GM15510 (cell line): ENCODE measurements around the gene CRHBP.

Experiments used
- POLR2A ChIP-seq: IDR thresholded peaks from 3 replicates; pipeline ENCODE4 v1.6.1; 2011; ENCODE audit warnings: borderline replicate concordance; ENCODE audit not compliant: insufficient read length; ENCODE audit errors: extremely low read depth

CRHBP gene

GRCh38 chr5:76990899-76991459, 38.1 kb downstream of the CRHBP start:
- no peak for TF ChIP-seq POLR2A

DNA sequence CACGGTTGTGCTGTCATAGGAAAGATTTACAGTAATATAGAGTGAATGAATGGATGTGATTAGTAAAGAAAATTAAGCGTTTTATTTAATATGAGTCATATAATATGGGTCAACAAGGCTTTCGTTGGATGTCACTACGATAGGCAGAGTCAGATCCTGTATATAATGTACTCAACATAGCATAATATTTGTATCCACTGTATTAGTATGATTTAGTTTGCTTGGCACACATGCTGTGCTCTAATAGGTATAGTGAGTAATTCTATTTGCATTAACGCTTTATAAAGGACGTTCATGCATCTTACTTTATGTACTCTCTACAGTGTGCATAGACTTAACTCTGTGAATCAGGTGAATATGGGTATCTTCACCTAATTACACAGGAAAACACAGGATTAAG, 41.5 kb downstream of the CRHBP start:
- no peak for TF ChIP-seq POLR2A

- TF ChIP-seq POLR2A, result no peak
Measured at GRCh38 chr5:76999451-76999850, 46.6 kb downstream of the CRHBP start.

DNA sequence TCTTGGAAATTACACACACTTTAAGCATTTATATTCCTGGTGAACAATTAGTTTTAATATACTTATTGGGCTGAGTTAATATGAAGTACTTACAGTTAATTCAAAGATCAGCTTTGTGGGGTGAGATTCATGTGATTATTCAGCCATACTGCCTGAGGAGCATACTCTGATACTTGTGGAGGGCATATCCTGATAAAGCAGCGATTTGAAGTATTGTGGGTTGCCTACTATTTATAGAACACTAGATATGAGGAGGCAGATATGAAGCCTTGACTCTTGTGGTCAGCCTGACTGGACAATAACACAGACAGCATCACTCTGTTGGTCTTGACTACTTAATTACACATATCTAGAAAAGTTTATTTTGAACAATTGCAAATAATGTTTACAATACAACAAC, 50.4 kb downstream of the CRHBP start:
- no peak for TF ChIP-seq POLR2A

GRCh38 chr5:77006124-77006523, 53.3 kb downstream of the CRHBP start:
- TF ChIP-seq POLR2A, result no peak

- no peak for TF ChIP-seq POLR2A
Measured at GRCh38 chr5:77008413-77008812, 55.6 kb downstream of the CRHBP start.

DNA sequence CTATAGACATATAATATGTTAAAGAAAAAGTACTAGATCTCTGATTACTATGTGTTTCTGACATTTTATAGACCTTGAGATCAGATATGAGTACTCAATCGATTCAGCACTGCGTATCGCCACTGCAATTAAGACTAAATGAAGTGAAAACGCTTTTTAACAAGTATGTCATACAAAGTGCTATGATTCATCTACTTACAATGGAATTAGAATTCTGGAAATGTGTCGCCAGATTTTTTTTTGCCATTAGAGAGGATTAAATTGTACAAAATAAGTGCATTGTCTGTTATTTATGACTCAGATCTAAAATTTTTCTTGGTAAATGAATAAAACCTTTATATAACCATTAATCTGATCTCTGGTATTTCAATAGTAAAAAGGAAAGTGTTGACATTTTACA, 57.4 kb downstream of the CRHBP start:
- TF ChIP-seq POLR2A, result no peak

DNA sequence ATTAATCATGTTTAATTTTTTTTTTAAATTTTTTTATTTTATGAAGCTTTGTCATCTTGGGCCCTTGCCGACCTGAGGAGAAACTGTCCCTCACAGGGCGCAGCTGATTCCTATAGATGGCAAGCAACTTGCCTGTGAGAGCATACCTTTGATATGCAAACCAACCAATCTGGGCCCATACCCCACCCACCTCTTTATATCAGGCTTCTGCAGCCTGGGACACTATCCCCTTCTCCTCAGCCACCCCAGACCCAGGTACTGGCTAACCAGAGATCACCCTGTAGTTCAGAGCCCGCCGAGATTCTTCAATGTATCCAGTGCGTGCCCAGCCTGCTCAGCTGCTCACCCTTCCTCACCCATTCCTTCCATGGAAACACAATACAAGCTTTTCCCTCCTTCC, 58.7 kb downstream of the CRHBP start:
- no peak for TF ChIP-seq POLR2A

- no peak for TF ChIP-seq POLR2A
Measured at GRCh38 chr5:77012601-77013000, 59.8 kb downstream of the CRHBP start.

- TF ChIP-seq POLR2A, result no peak
Measured at GRCh38 chr5:77015938-77016569, 63.2 kb downstream of the CRHBP start.

DNA sequence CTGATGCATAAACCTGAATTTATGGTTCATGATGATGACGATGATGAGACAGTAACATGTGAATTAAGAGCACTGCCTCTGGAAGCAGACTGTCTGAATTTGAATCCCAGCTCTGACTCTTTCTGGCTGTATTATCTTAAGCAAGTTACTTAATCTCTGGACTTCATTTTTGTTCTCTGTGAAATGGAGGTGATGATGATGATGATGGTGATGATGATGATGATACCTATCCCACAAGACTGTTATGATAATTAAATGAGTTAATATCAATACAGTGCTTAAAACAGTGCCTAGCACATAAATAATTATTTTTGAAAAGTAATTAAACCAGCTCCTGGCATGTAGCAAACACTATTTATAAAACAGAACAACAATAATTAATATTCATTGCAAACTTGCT, 64.1 kb downstream of the CRHBP start:
- no peak for TF ChIP-seq POLR2A

- no peak for TF ChIP-seq POLR2A
Measured at GRCh38 chr5:77017668-77018067, 64.8 kb downstream of the CRHBP start.
